ENCODE data around the gene MNX1. TPM values are rescaled to one million over a fixed set of nuclear protein-coding genes. Genes with fewer than 3 reads are reported as not detected.

The MNX1 gene
- total and polyA plus RNA-seq, 9 of the 15 experiments (the other 6 are each of a cell fraction or from before 2014, with no cell fraction given): 0.15 to 8.0 (median 1.4) TPM

DNA sequence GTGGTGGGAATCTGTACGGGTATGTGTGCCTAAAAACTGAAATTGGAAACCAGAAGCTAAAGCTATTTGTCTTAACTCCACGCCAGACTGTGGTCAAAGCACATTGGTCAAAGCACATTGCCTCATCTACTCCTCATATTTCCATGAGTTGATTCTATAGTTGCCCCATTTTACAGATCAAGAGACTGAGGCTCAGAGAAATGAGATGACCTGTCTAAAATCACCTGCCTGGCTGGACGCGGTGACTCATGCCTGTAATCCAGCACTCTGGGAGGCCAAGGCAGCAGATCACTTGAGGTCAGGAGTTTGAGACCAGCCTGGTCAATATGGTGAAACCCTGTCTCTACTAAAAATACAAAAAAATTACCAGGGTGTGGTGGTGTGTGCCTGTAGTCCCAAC, 21.7 kb upstream of the MNX1 start (continued):
- TF ChIP-seq, protein P1, sequence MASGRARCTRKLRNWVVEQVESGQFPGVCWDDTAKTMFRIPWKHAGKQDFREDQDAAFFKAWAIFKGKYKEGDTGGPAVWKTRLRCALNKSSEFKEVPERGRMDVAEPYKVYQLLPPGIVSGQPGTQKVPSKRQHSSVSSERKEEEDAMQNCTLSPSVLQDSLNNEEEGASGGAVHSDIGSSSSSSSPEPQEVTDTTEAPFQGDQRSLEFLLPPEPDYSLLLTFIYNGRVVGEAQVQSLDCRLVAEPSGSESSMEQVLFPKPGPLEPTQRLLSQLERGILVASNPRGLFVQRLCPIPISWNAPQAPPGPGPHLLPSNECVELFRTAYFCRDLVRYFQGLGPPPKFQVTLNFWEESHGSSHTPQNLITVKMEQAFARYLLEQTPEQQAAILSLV (tag; IDR thresholded peaks at IDR 0.05): no peak
- TF ChIP-seq, protein P2, sequence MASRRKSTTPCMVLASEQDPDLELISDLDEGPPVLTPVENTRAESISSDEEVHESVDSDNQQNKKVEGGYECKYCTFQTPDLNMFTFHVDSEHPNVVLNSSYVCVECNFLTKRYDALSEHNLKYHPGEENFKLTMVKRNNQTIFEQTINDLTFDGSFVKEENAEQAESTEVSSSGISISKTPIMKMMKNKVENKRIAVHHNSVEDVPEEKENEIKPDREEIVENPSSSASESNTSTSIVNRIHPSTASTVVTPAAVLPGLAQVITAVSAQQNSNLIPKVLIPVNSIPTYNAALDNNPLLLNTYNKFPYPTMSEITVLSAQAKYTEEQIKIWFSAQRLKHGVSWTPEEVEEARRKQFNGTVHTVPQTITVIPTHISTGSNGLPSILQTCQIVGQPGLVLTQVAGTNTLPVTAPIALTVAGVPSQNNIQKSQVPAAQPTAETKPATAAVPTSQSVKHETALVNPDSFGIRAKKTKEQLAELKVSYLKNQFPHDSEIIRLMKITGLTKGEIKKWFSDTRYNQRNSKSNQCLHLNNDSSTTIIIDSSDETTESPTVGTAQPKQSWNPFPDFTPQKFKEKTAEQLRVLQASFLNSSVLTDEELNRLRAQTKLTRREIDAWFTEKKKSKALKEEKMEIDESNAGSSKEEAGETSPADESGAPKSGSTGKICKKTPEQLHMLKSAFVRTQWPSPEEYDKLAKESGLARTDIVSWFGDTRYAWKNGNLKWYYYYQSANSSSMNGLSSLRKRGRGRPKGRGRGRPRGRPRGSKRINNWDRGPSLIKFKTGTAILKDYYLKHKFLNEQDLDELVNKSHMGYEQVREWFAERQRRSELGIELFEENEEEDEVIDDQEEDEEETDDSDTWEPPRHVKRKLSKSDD (conservative IDR thresholded peaks at IDR 0.05; ENCODE audit: low read length): no peak
- TF ChIP-seq ZNF717 (CRISPR knock-in tag; IDR thresholded peaks at IDR 0.05) (no peak), ZNF140 (CRISPR knock-in tag; IDR thresholded peaks at IDR 0.05) (no peak), BCOR (IDR thresholded peaks at IDR 0.05) (peak; percentile 95), PYGO2 (tag; IDR thresholded peaks at IDR 0.05) (no peak), IRF2 (CRISPR knock-in tag; IDR thresholded peaks at IDR 0.05) (no peak), KDM1A (IDR thresholded peaks at IDR 0.05) (peak; percentile 77 to 82), ZFX (CRISPR knock-in tag; IDR thresholded peaks at IDR 0.05) (no peak), SIN3B (IDR thresholded peaks at IDR 0.05; ENCODE audit: low read depth) (no peak), ZNF41 (CRISPR knock-in tag; conservative IDR thresholded peaks at IDR 0.05) (no peak), SRSF7 (optimal IDR thresholded peaks at IDR 0.05; ENCODE audit: low read depth, low read length) (no peak), ETV1 (tag; conservative IDR thresholded peaks at IDR 0.05; ENCODE audit: low read depth) (no peak), SMARCA5 (IDR thresholded peaks at IDR 0.05) (0 out of 2 replicates have a peak, but pooled peaks have one; percentile 51), RCOR1 (IDR thresholded peaks at IDR 0.05; ENCODE audit: borderline replicate concordance in 1 of 2, low read depth in 2 of 2, low read length in 2 of 2) (peak in 1 of 2 experiments; percentile 45; a peak in 1 of 4 replicates), TEAD1 (CRISPR knock-in tag; IDR thresholded peaks at IDR 0.05) (no peak), HMG20B (CRISPR knock-in tag; IDR thresholded peaks at IDR 0.05) (no peak)
- TF ChIP-seq, protein P3, sequence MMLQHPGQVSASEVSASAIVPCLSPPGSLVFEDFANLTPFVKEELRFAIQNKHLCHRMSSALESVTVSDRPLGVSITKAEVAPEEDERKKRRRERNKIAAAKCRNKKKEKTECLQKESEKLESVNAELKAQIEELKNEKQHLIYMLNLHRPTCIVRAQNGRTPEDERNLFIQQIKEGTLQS (IDR thresholded peaks at IDR 0.05): peak; percentile 38
- TF ChIP-seq, protein P3 (CRISPR knock-in tag; conservative IDR thresholded peaks at IDR 0.05): no peak
- TF ChIP-seq, protein P4, sequence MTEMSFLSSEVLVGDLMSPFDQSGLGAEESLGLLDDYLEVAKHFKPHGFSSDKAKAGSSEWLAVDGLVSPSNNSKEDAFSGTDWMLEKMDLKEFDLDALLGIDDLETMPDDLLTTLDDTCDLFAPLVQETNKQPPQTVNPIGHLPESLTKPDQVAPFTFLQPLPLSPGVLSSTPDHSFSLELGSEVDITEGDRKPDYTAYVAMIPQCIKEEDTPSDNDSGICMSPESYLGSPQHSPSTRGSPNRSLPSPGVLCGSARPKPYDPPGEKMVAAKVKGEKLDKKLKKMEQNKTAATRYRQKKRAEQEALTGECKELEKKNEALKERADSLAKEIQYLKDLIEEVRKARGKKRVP (CRISPR knock-in tag; IDR thresholded peaks at IDR 0.05): no peak
